Measurements from ENCODE around the gene RAB37. TPM values are rescaled to one million over a fixed set of nuclear protein-coding genes. Genes with fewer than 3 reads are reported as not detected.

The RAB37 gene
- total and polyA plus RNA-seq, 9 of the 15 experiments (the other 6 are each of a cell fraction or from before 2014, with no cell fraction given): 0.03 to 0.27 (median 0.11) TPM; not detected in 4

- no peak for TF ChIP-seq ATF2 (CRISPR knock-in tag; IDR thresholded peaks at IDR 0.05)
- TF ChIP-seq E2F8 (IDR thresholded peaks at IDR 0.05; ENCODE audit: low read depth, partially characterized antibody): no peak
- TF ChIP-seq ZBTB43 (CRISPR knock-in tag; IDR thresholded peaks at IDR 0.05): no peak
- no peak for TF ChIP-seq ZNF3 (CRISPR knock-in tag; IDR thresholded peaks at IDR 0.05)
- no peak for TF ChIP-seq LEF1 (IDR thresholded peaks at IDR 0.05)
- TF ChIP-seq RBM22 (IDR thresholded peaks at IDR 0.05; ENCODE audit: low read depth, low read length, poor library complexity, severe bottlenecking): no peak
- no peak for TF ChIP-seq ETV1 (tag; conservative IDR thresholded peaks at IDR 0.05; ENCODE audit: low read depth)
- no peak for TF ChIP-seq NFRKB (IDR thresholded peaks at IDR 0.05; ENCODE audit: low read depth)
These were observed 25.8 kb upstream of the RAB37 start (continued) for GRCh38 chr17:74711058-74711824.

Data from K562 (cell line).